Measurements from ENCODE around the gene OR8D1. TPM values are rescaled to one million over a fixed set of nuclear protein-coding genes. Genes with fewer than 3 reads are reported as not detected.

OR8D1 gene
- not detected for total RNA-seq

GRCh38 chr11:124313849-124314248 is at the start of gene OR8D1:
Gene OR8D1, minus strand, starts transcription at chr11:124313949. Its CDS starts 3,183 bp downstream, at chr11:124310766.
- ATAC-seq, result no peak
- DNase-seq (ENCODE audit: low spot score), result no peak

GRCh38 chr11:124359566-124359965 is 45.8 kb upstream of the OR8D1 start:
- ATAC-seq (no peak), DNase-seq (ENCODE audit: low spot score) (no peak)

GRCh38 chr11:124346311-124346955 is 32.7 kb upstream of the OR8D1 start:
- ATAC-seq (no peak), DNase-seq (ENCODE audit: low spot score) (no peak)

- no peak for ATAC-seq
- DNase-seq (ENCODE audit: low spot score), result no peak
These were observed 30.6 kb upstream of the OR8D1 start for GRCh38 chr11:124344346-124344745.

GRCh38 chr11:124340142-124340447 is 26.3 kb upstream of the OR8D1 start:
- ATAC-seq, result no peak

GRCh38 chr11:124339396-124340141 is 25.8 kb upstream of the OR8D1 start:
- DNase-seq (ENCODE audit: low spot score), result no peak
- no peak for ATAC-seq

More at GRCh38 chr11:124340142-124340447, 26.3 kb upstream of the OR8D1 start:
- DNase-seq (ENCODE audit: low spot score), result no peak

GRCh38 chr11:124331873-124332272 is 18.1 kb upstream of the OR8D1 start:
- DNase-seq (ENCODE audit: low spot score), result no peak
- no peak for ATAC-seq

- ATAC-seq (no peak), DNase-seq (ENCODE audit: low spot score) (no peak)
These were observed 16.2 kb upstream of the OR8D1 start for GRCh38 chr11:124329787-124330478.

- no peak for ATAC-seq
These were observed 14.0 kb upstream of the OR8D1 start for GRCh38 chr11:124327775-124328174.

GRCh38 chr11:124322356-124322755 is 8.6 kb upstream of the OR8D1 start:
- DNase-seq (ENCODE audit: low spot score) (no peak), ATAC-seq (no peak)

More at GRCh38 chr11:124327775-124328174, 14.0 kb upstream of the OR8D1 start:
- no peak for DNase-seq (ENCODE audit: low spot score)

- ATAC-seq (no peak), DNase-seq (ENCODE audit: low spot score) (no peak)
These were observed 6.3 kb upstream of the OR8D1 start, which contains the start of gene OR8D2 for GRCh38 chr11:124320097-124320496. Gene OR8D2, minus strand, starts transcription at chr11:124320197. Its CDS starts 0 bp downstream, at chr11:124320197.

- no peak for DNase-seq (ENCODE audit: low spot score)
- no peak for ATAC-seq
These were observed 1.3 kb upstream of the OR8D1 start for GRCh38 chr11:124315052-124315451.

GRCh38 chr11:124313131-124313530 is 618 bp downstream of the OR8D1 start:
- DNase-seq (ENCODE audit: low spot score) (no peak), ATAC-seq (no peak)

GRCh38 chr11:124311670-124312069 is 2.1 kb downstream of the OR8D1 start:
- DNase-seq (ENCODE audit: low spot score) (no peak), ATAC-seq (no peak)

- no peak for ATAC-seq
- no peak for DNase-seq (ENCODE audit: low spot score)
These were observed 2.5 kb downstream of the OR8D1 start for GRCh38 chr11:124311269-124311668.

- ATAC-seq (no peak), DNase-seq (ENCODE audit: low spot score) (no peak)
These were observed 3.0 kb downstream of the OR8D1 start for GRCh38 chr11:124310721-124311120.

GRCh38 chr11:124307093-124307492 is 6.7 kb downstream of the OR8D1 start:
- ATAC-seq, result peak; percentile 59

GRCh38 chr11:124302347-124303125 is 11.2 kb downstream of the OR8D1 start:
- DNase-seq (ENCODE audit: low spot score) (no peak), ATAC-seq (no peak)

More at GRCh38 chr11:124307093-124307492, 6.7 kb downstream of the OR8D1 start:
- DNase-seq (ENCODE audit: low spot score), result no peak

- DNase-seq (ENCODE audit: low spot score), result no peak
- ATAC-seq, result no peak
These were observed 12.2 kb downstream of the OR8D1 start for GRCh38 chr11:124301548-124301947.

- no peak for ATAC-seq
These were observed 15.8 kb downstream of the OR8D1 start for GRCh38 chr11:124297921-124298320.

GRCh38 chr11:124296016-124296415 is 17.7 kb downstream of the OR8D1 start:
- ATAC-seq (no peak), DNase-seq (ENCODE audit: low spot score) (no peak)

More at GRCh38 chr11:124297921-124298320, 15.8 kb downstream of the OR8D1 start:
- no peak for DNase-seq (ENCODE audit: low spot score)

Data from left lobe of liver (tissue), 2 donors.